Measurements from ENCODE around the gene TTC8.

DNA sequence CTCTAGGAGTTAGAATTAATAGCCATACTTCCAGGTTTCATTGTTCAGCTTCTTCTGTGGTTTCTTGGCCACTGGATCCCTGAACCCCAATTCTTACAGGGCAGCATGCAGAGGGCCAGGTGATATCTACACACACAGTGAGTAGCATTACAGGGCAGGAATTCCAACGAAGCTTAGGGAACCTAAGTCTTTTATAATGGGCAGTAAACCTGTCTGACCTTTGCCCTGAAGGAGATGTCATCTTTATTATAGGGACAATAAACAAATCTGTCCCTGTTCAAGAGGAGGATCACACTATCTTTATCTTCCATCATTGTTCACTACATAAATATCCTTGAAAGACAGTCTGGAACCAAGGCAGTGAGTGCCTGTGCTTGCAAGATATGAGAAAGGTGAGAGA, 20.0 kb upstream of the TTC8 start:
- TF ChIP-seq, protein P1, sequence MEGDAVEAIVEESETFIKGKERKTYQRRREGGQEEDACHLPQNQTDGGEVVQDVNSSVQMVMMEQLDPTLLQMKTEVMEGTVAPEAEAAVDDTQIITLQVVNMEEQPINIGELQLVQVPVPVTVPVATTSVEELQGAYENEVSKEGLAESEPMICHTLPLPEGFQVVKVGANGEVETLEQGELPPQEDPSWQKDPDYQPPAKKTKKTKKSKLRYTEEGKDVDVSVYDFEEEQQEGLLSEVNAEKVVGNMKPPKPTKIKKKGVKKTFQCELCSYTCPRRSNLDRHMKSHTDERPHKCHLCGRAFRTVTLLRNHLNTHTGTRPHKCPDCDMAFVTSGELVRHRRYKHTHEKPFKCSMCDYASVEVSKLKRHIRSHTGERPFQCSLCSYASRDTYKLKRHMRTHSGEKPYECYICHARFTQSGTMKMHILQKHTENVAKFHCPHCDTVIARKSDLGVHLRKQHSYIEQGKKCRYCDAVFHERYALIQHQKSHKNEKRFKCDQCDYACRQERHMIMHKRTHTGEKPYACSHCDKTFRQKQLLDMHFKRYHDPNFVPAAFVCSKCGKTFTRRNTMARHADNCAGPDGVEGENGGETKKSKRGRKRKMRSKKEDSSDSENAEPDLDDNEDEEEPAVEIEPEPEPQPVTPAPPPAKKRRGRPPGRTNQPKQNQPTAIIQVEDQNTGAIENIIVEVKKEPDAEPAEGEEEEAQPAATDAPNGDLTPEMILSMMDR (IDR thresholded peaks at IDR 0.05): no peak
- TF ChIP-seq, protein P2, sequence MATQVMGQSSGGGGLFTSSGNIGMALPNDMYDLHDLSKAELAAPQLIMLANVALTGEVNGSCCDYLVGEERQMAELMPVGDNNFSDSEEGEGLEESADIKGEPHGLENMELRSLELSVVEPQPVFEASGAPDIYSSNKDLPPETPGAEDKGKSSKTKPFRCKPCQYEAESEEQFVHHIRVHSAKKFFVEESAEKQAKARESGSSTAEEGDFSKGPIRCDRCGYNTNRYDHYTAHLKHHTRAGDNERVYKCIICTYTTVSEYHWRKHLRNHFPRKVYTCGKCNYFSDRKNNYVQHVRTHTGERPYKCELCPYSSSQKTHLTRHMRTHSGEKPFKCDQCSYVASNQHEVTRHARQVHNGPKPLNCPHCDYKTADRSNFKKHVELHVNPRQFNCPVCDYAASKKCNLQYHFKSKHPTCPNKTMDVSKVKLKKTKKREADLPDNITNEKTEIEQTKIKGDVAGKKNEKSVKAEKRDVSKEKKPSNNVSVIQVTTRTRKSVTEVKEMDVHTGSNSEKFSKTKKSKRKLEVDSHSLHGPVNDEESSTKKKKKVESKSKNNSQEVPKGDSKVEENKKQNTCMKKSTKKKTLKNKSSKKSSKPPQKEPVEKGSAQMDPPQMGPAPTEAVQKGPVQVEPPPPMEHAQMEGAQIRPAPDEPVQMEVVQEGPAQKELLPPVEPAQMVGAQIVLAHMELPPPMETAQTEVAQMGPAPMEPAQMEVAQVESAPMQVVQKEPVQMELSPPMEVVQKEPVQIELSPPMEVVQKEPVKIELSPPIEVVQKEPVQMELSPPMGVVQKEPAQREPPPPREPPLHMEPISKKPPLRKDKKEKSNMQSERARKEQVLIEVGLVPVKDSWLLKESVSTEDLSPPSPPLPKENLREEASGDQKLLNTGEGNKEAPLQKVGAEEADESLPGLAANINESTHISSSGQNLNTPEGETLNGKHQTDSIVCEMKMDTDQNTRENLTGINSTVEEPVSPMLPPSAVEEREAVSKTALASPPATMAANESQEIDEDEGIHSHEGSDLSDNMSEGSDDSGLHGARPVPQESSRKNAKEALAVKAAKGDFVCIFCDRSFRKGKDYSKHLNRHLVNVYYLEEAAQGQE (IDR thresholded peaks at IDR 0.05; ENCODE audit: insufficient read depth in 1 of 2, low read depth in 2 of 2, low read length in 1 of 2): no peak
- TF ChIP-seq SIN3A (IDR thresholded peaks at IDR 0.05; ENCODE audit: borderline replicate concordance, insufficient read depth, low read depth, low read length): no peak
- TF ChIP-seq POLR2AphosphoS5 (IDR thresholded peaks at IDR 0.05; ENCODE audit: low read depth, low read length): no peak
- TF ChIP-seq TCF7L2 (IDR thresholded peaks at IDR 0.05; ENCODE audit: low read depth, low read length): no peak
